H1 (cell line): Measurements from ENCODE around the gene SOX6. TPM values are rescaled to one million over a fixed set of nuclear protein-coding genes. Genes with fewer than 3 reads are reported as not detected.

Experiments used
- CTCF ChIA-PET: fragments of 300-600 bp; sonication (Branson Sonifier 250); formaldehyde crosslinking; loops from one replicate; lab custom pipeline; 2021; ENCODE audit not compliant: partially characterized antibody; lab: Charles Lee
- POLR2A ChIA-PET: fragments of 300-600 bp; sonication (Branson Sonifier 250); formaldehyde crosslinking; loops from one replicate; lab custom pipeline; 2021; ENCODE audit warnings: inconsistent platforms; ENCODE audit not compliant: partially characterized antibody; lab: Charles Lee
- DNase-seq, 2 experiments: peaks; one replicate each; pipeline versions ENCODE4 v3.0.0 to v3.0.0-alpha.2; 2010 to 2022; ENCODE audit warnings: low spot score in 2 of 2, low read depth in 1 of 2, mixed read lengths in 1 of 2
- FAIRE-seq: peaks from 2 replicates; lab custom pipeline; 2011; peaks lifted over from hg19 to GRCh38; lab: Jason Lieb, UNC
- H2AFZ ChIP-seq: 2 replicates; pipeline ENCODE4 v1.8.1; 2012; ENCODE audit warnings: low read length, inconsistent platforms
- H2AK5ac ChIP-seq: 2 replicates; pipeline ENCODE4 v1.6.1; 2013; ENCODE audit warnings: low read depth, low read length
- H2BK120ac ChIP-seq: replicated peaks from 2 replicates; pipeline ENCODE3; 2013; ENCODE audit warnings: low read depth, low read length, inconsistent platforms
- H2BK12ac ChIP-seq: 2 replicates; pipeline ENCODE4 v1.6.1; 2013; ENCODE audit warnings: low read depth, low read length
- H2BK15ac ChIP-seq: 2 replicates; pipeline ENCODE4 v1.6.1; 2013; ENCODE audit warnings: low read length
- H2BK20ac ChIP-seq: 2 replicates; pipeline ENCODE4 v1.6.1; 2013; ENCODE audit warnings: low read length
- H2BK5ac ChIP-seq: 2 replicates; pipeline ENCODE4 v1.6.1; 2013; ENCODE audit warnings: low read depth, low read length
- H3K14ac ChIP-seq: 2 replicates; pipeline ENCODE4 v1.6.1; 2013; ENCODE audit warnings: inconsistent platforms; ENCODE audit not compliant: insufficient read length
- H3K18ac ChIP-seq: 2 replicates; pipeline ENCODE4 v1.6.1; 2013; ENCODE audit warnings: low read length; ENCODE audit errors: extremely low read depth
- H3K23ac ChIP-seq: 2 replicates; pipeline ENCODE4 v1.6.1; 2013; ENCODE audit warnings: inconsistent platforms; ENCODE audit not compliant: insufficient read length
- H3K23me2 ChIP-seq: 2 replicates; pipeline ENCODE4 v1.6.1; 2013; ENCODE audit warnings: low read depth, low read length
- H3K27ac ChIP-seq: 2 replicates; pipeline ENCODE4 v1.6.1; 2011; ENCODE audit warnings: low read depth, low read length, inconsistent platforms
- H3K27me3 ChIP-seq, 4 experiments: replicated peaks in 1 of 4; 1 replicate in 1 of 4; 2 replicates in 3 of 4; pipeline versions ENCODE4 v1.6.1 to v1.8.1; 2011 to 2013; ENCODE audit warnings: low read length in 3 of 4, mild to moderate bottlenecking in 3 of 4, inconsistent platforms in 2 of 4, mixed read lengths in 2 of 4, moderate library complexity in 1 of 4; ENCODE audit not compliant: control insufficient read depth in 3 of 4, insufficient read depth in 3 of 4; ENCODE audit errors: extremely low read depth in 1 of 4
- H3K36me3 ChIP-seq, 4 experiments: 2 replicates each; pipeline versions ENCODE4 v1.6.1 to v1.8.1; 2011 to 2013; ENCODE audit warnings: mild to moderate bottlenecking in 4 of 4, low read length in 3 of 4, moderate library complexity in 2 of 4, control low read depth in 1 of 4, inconsistent platforms in 1 of 4; ENCODE audit not compliant: insufficient read depth in 4 of 4, control insufficient read depth in 2 of 4
- H3K4ac ChIP-seq: replicated peaks from 2 replicates; pipeline ENCODE3; 2013; ENCODE audit warnings: low read length, low read depth, mixed read lengths, inconsistent platforms; ENCODE audit not compliant: insufficient read length
- H3K4me1 ChIP-seq, 4 experiments: replicated peaks in 1 of 4; 1 replicate in 1 of 4; 2 replicates in 3 of 4; pipeline versions ENCODE4 v1.6.1 to v1.8.1; 2011 to 2013; ENCODE audit warnings: low read length in 3 of 4, inconsistent platforms in 2 of 4, mixed read lengths in 1 of 4; ENCODE audit not compliant: insufficient read depth in 4 of 4, control insufficient read depth in 3 of 4
- H3K4me2 ChIP-seq, 2 experiments: 2 replicates each; pipeline versions ENCODE4 v1.6.1 to v1.8.1; 2011 to 2013; ENCODE audit warnings: low read depth in 2 of 2, low read length in 2 of 2, control low read depth in 1 of 2, inconsistent platforms in 1 of 2, mild to moderate bottlenecking in 1 of 2; ENCODE audit not compliant: insufficient read depth in 1 of 2
- H3K4me3 ChIP-seq, 4 experiments: fragments of 200-600, 300-600 bp in 1 of 4; sonication (generic), shearing (Covaris generic), sonication (Bioruptor Twin) in 1 of 4; 2 replicates each; pipeline versions ENCODE4 v1.5.1 to v1.8.1; 2011 to 2016; ENCODE audit warnings: low read length in 4 of 4, low read depth in 3 of 4, control low read depth in 2 of 4, inconsistent platforms in 2 of 4, mild to moderate bottlenecking in 2 of 4, mixed read lengths in 1 of 4, moderate library complexity in 1 of 4; ENCODE audit not compliant: insufficient read depth in 2 of 4; ENCODE audit errors: extremely low read depth in 1 of 4
- H3K56ac ChIP-seq: replicated peaks from 2 replicates; pipeline ENCODE3; 2013; ENCODE audit warnings: low read depth, mild to moderate bottlenecking, mixed read lengths, low read length, inconsistent platforms; ENCODE audit not compliant: insufficient read length
- H3K79me1 ChIP-seq: 2 replicates; pipeline ENCODE4 v1.6.1; 2013; ENCODE audit warnings: low read depth, low read length, control low read depth
- H3K79me2 ChIP-seq, 2 experiments: 2 replicates each; pipeline versions ENCODE4 v1.6.1 to v1.8.1; 2012 to 2013; ENCODE audit warnings: low read length in 2 of 2, mild to moderate bottlenecking in 2 of 2, inconsistent platforms in 1 of 2; ENCODE audit not compliant: insufficient read depth in 2 of 2, control insufficient read depth in 1 of 2
- H3K9ac ChIP-seq, 4 experiments: replicated peaks in 1 of 4; 1 replicate in 1 of 4; 2 replicates in 3 of 4; pipeline versions ENCODE4 v1.6.1 to v1.8.1; 2011 to 2013; ENCODE audit warnings: low read depth in 3 of 4, low read length in 3 of 4, control low read depth in 2 of 4, mild to moderate bottlenecking in 2 of 4, moderate library complexity in 2 of 4, inconsistent platforms in 1 of 4; ENCODE audit errors: extremely low read depth in 1 of 4
- H3K9me3 ChIP-seq, 2 experiments: 2 replicates each; pipeline versions ENCODE4 v1.6.1 to v1.8.1; 2012 to 2013; ENCODE audit warnings: mild to moderate bottlenecking in 2 of 2, moderate library complexity in 2 of 2, control low read depth in 1 of 2, inconsistent platforms in 1 of 2, low read depth in 1 of 2, low read length in 1 of 2, mixed read lengths in 1 of 2; ENCODE audit not compliant: insufficient read depth in 2 of 2
- H4K20me1 ChIP-seq, 2 experiments: replicated peaks in 1 of 2; 2 replicates each; pipeline versions ENCODE3 to v1.8.1; 2011 to 2013; ENCODE audit warnings: inconsistent platforms in 2 of 2, low read length in 2 of 2, mild to moderate bottlenecking in 1 of 2; ENCODE audit not compliant: insufficient read depth in 2 of 2, control insufficient read depth in 1 of 2
- H4K5ac ChIP-seq: 2 replicates; pipeline ENCODE4 v1.6.1; 2013; ENCODE audit warnings: low read length, low read depth, mixed read lengths, inconsistent platforms; ENCODE audit not compliant: insufficient read length
- H4K8ac ChIP-seq: 2 replicates; pipeline ENCODE4 v1.8.0; 2013; ENCODE audit warnings: mild to moderate bottlenecking, moderate library complexity, low read length, inconsistent platforms; ENCODE audit not compliant: insufficient read depth; ENCODE audit errors: extremely low read depth
- H4K91ac ChIP-seq: replicated peaks from 2 replicates; pipeline ENCODE3; 2013; ENCODE audit warnings: low read length, mixed read lengths, inconsistent platforms; ENCODE audit not compliant: insufficient read length
- E2F6 ChIP-seq: IDR thresholded peaks from 2 replicates; pipeline ENCODE4 v1.6.1; 2012; ENCODE audit warnings: inconsistent platforms
- MAX ChIP-seq: IDR thresholded peaks from 2 replicates; pipeline ENCODE4 v1.6.1; 2012; ENCODE audit warnings: inconsistent platforms
- NRF1 ChIP-seq: IDR thresholded peaks from 2 replicates; pipeline ENCODE4 v1.6.1; 2011; ENCODE audit warnings: mild to moderate bottlenecking, low read depth, low read length, improper control_type of control experiment
- POLR2A ChIP-seq, 2 experiments: IDR thresholded peaks; 1 replicate in 1 of 2; 2 replicates in 1 of 2; pipeline ENCODE4 v1.6.1; 2011; ENCODE audit warnings: low read depth in 2 of 2, low read length in 2 of 2, mild to moderate bottlenecking in 2 of 2; ENCODE audit errors: control extremely low read depth in 1 of 2
- RBBP5 ChIP-seq: IDR thresholded peaks from 2 replicates; pipeline ENCODE4 v1.7.1; 2012; ENCODE audit warnings: low read depth, mild to moderate bottlenecking, inconsistent platforms, low read length, moderate library complexity, borderline replicate concordance
- SP1 ChIP-seq: IDR thresholded peaks from 2 replicates; pipeline ENCODE4 v1.6.1; 2011; ENCODE audit warnings: low read depth, low read length
- TAF7 ChIP-seq: optimal IDR thresholded peaks from 2 replicates; pipeline ENCODE3; 2011; ENCODE audit warnings: low read depth, mild to moderate bottlenecking, inconsistent platforms, low read length, moderate library complexity, borderline replicate concordance
- TCF12 ChIP-seq: IDR thresholded peaks from 2 replicates; pipeline ENCODE4 v1.6.1; 2011; ENCODE audit warnings: low read depth, mild to moderate bottlenecking, low read length
- TEAD4 ChIP-seq: IDR thresholded peaks from 2 replicates; pipeline ENCODE4 v1.6.1; 2012; ENCODE audit warnings: low read depth, low read length, inconsistent platforms, mixed read lengths
- YY1 ChIP-seq: IDR thresholded peaks from 2 replicates; pipeline ENCODE4 v1.6.1; 2011; ENCODE audit warnings: low read depth, mild to moderate bottlenecking, low read length
- WGBS, 2 experiments: shearing (Covaris generic) in 1 of 2; methylation state at CpG; one replicate each; pipeline versions ENCODE4 v1.1.6 to v1.1.7; 2013 to 2015; ENCODE audit warnings: low lambda C conversion rate in 2 of 2, mixed read lengths in 2 of 2, inconsistent platforms in 1 of 2, low coverage in 1 of 2, missing lambda C conversion rate in 1 of 2; ENCODE audit not compliant: insufficient replicate concordance in 2 of 2, insufficient coverage in 1 of 2, insufficient read length in 1 of 2; ENCODE audit errors: extremely low coverage in 1 of 2, missing lambda C conversion rate in 1 of 2; 5-methylcytosine and 5-hydroxymethylcytosine counted together
- polyA plus RNA-seq, 7 experiments: library from polyadenylated mRNA; depleted of rRNA in 3 of 7; stranded (reverse) in 5 of 7; unstranded in 2 of 7; fragments of >200 nt in 5 of 7; fragments of 200-250 nt in 2 of 7; gene quantifications; 1 replicate in 5 of 7; 2 replicates in 1 of 7; 4 replicates in 1 of 7; pipeline versions ENCODE4 v1.2.1 to v1.2.3, GENCODE V29; 2011 to 2013; ENCODE audit warnings: missing spikeins in 2 of 7, mixed read lengths in 2 of 7
- total RNA-seq: library from RNA; stranded (reverse); fragmentation: NEBNext Ultra II Directional; extraction: Animal tissue kit (Norgen Biotek cat#: 25700); gene quantifications from 2 replicates; pipeline ENCODE4 v1.2.1, GENCODE V29; 2021
- TF ChIP-seq, protein P1 (sequence below): IDR thresholded peaks from 2 replicates; pipeline ENCODE4 v1.6.1; 2012; ENCODE audit warnings: low read length, inconsistent platforms
- TF ChIP-seq, protein P2 (sequence below): IDR thresholded peaks from 2 replicates; pipeline ENCODE4 v1.6.1; 2011; ENCODE audit warnings: low read depth, mild to moderate bottlenecking, low read length; ENCODE audit not compliant: insufficient read depth

Gene SOX6
- total and polyA plus RNA-seq, 2 of the 8 experiments (the other 6 are each of a cell fraction or from before 2014, with no cell fraction given), result 0.09 TPM; not detected in 1

- Histone ChIP-seq H2BK15ac (no peak overlapping the region), H3K4me1 (no peaks in the 10 kb centered on the region), H3K4me3 (no peak overlapping the region), H4K5ac (no peak overlapping the region), H3K79me2 (no peaks in the 10 kb centered on the region), H3K9me3 (no peaks in the 10 kb centered on the region), H2BK5ac (no peak overlapping the region), H3K27ac (no peak overlapping the region), H2AFZ (no peak overlapping the region), H3K56ac (no peak overlapping the region), H3K4me2 (no peak overlapping the region), H2BK120ac (no peak overlapping the region), H4K20me1 (no peaks in the 10 kb centered on the region), H3K9ac (no peak overlapping the region), H3K23ac (no peak overlapping the region), H2BK20ac (no peak overlapping the region), H3K18ac (no peak overlapping the region), H4K8ac (no peak overlapping the region), H3K79me1 (no peaks in the 10 kb centered on the region), H3K27me3 (no peaks in the 10 kb centered on the region), H2BK12ac (no peak overlapping the region), H3K14ac (no peak overlapping the region), H3K36me3 (no peaks in the 10 kb centered on the region), H3K4ac (no peak overlapping the region), H3K23me2 (no peaks in the 10 kb centered on the region), H2AK5ac (no peak overlapping the region), H4K91ac (no peak overlapping the region)
- no peak for DNase-seq
- 80% methylated on average over 2 of the region's 2 CpGs; no CpG with 5 or more reads in 1 of the 2 experiments for WGBS, 2 experiments
- TF ChIP-seq RBBP5 (no peak), E2F6 (no peak), MAX (no peak), NRF1 (no peak), POLR2A (IDR thresholded peaks at IDR 0.05; ENCODE audit: control extremely low read depth in 1 of 2, low read depth in 2 of 2, low read length in 2 of 2) (no peak), TAF7 (no peak), SP1 (no peak), TCF12 (no peak), YY1 (no peak), TEAD4 (no peak)
- TF ChIP-seq, protein P1, sequence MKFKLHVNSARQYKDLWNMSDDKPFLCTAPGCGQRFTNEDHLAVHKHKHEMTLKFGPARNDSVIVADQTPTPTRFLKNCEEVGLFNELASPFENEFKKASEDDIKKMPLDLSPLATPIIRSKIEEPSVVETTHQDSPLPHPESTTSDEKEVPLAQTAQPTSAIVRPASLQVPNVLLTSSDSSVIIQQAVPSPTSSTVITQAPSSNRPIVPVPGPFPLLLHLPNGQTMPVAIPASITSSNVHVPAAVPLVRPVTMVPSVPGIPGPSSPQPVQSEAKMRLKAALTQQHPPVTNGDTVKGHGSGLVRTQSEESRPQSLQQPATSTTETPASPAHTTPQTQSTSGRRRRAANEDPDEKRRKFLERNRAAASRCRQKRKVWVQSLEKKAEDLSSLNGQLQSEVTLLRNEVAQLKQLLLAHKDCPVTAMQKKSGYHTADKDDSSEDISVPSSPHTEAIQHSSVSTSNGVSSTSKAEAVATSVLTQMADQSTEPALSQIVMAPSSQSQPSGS, result no peak
- TF ChIP-seq, protein P2, sequence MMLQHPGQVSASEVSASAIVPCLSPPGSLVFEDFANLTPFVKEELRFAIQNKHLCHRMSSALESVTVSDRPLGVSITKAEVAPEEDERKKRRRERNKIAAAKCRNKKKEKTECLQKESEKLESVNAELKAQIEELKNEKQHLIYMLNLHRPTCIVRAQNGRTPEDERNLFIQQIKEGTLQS, result no peak
- ChIA-PET POLR2A (no interaction called here), CTCF (no interaction called here)
- FAIRE-seq, result no peak
Observed at GRCh38 chr11:16378906-16379305, 22.6 kb upstream of the SOX6 start.
